ENCODE measurements around the gene MALT1. TPM values are rescaled to one million over a fixed set of nuclear protein-coding genes. Genes with fewer than 3 reads are reported as not detected.
"Not testable (repeated sequence)": the region's sequence is repeated elsewhere in the genome, so short reads cannot be mapped to it uniquely, and the experiment has no call there.

The MALT1 gene
- total and polyA plus RNA-seq, 2 donors (not counting 1 experiment from before 2014, with no cell fraction given) = 42.4 to 81.2 TPM

- no peaks in the 10 kb centered on the region for H3K79me2 ChIP-seq (ENCODE audit: control insufficient read depth, insufficient read depth, low read length)
- ChIA-PET CTCF (interaction anchor here (0.6 to 9.2 kb wide), 3 partner anchors 8 to 228 kb away, joined by 3 to 75 read pairs (median 3); no protein-coding TSS in a partner anchor), POLR2A (no interaction called here)
- H3K4me3 ChIP-seq (ENCODE audit: control extremely low read depth in 1 of 5, extremely low read depth in 1 of 5, insufficient read depth in 1 of 5, low read depth in 2 of 5, low read length in 4 of 5) = no peak overlapping the region
- no peaks in the 10 kb centered on the region for H3K27me3 Mint-ChIP-seq
- H3K27me3 ChIP-seq (replicated peaks in 1 of 4; ENCODE audit: control extremely low read depth in 1 of 4, control insufficient read depth in 3 of 4, insufficient read depth in 4 of 4, low read length in 3 of 4) = no peaks in the 10 kb centered on the region
- no peak for ATAC-seq (ENCODE audit: low read depth)
- no peaks in the 10 kb centered on the region for H4K20me1 ChIP-seq (ENCODE audit: control insufficient read depth, insufficient read depth, low read length, poor library complexity, severe bottlenecking)
- no peaks in the 10 kb centered on the region for H3K9me3 Mint-ChIP-seq (ENCODE audit: insufficient read depth)
- no peak overlapping the region for H3K27ac Mint-ChIP-seq
- no peak for DNase-seq
- H2AFZ ChIP-seq (ENCODE audit: insufficient read depth, low read depth, low read length, poor library complexity, severe bottlenecking) = no peak overlapping the region
- H3K4me1 Mint-ChIP-seq = peaks cover 28% of the 10 kb centered on the region
- WGBS (ENCODE audit: insufficient coverage) = 93% methylated on average over 8 of the region's 8 CpGs
- TF ChIP-seq CTCF (IDR thresholded peaks at IDR 0.05) (no peak), EZH2 (IDR thresholded peaks at IDR 0.05; ENCODE audit: borderline replicate concordance, insufficient read depth, low read depth, low read length, poor library complexity, severe bottlenecking) (no peak)
- H3K4me1 ChIP-seq (ENCODE audit: control insufficient read depth in 2 of 2, insufficient read depth in 2 of 2, low read length in 2 of 2) = peaks cover 17 to 23% of the 10 kb centered on the region in 2 donors
- intact Hi-C loops (cut with micrococcal nuclease) = no loop called here
- no peak overlapping the region for H3K4me3 Mint-ChIP-seq
- H3K36me3 ChIP-seq (replicated peaks in 1 of 2; ENCODE audit: control extremely low read depth in 1 of 2, control insufficient read depth in 1 of 2, extremely low read depth in 1 of 2, insufficient read depth in 2 of 2, low read length in 1 of 2) = no peaks in the 10 kb centered on the region
- H3K4me2 ChIP-seq (replicated peaks; ENCODE audit: low read depth, low read length, poor library complexity, severe bottlenecking) = no peak overlapping the region
- H3K27ac ChIP-seq (ENCODE audit: low read length in 2 of 2) = no peak overlapping the region
- no peaks in the 10 kb centered on the region for H3K9me3 ChIP-seq (ENCODE audit: control extremely low read depth in 1 of 3, control insufficient read depth in 2 of 3, insufficient read depth in 1 of 3, low read length in 2 of 3)
- H3K9ac ChIP-seq (ENCODE audit: low read length) = no peak overlapping the region
These were observed 85.5 kb downstream of the MALT1 start for GRCh38 chr18:58756596-58757240.

- ATAC-seq (ENCODE audit: low read depth); H3K4me3 ChIP-seq (ENCODE audit: control extremely low read depth in 1 of 5, extremely low read depth in 1 of 5, insufficient read depth in 1 of 5, low read depth in 2 of 5, low read length in 4 of 5); H3K9ac ChIP-seq (ENCODE audit: low read length); H3K36me3 ChIP-seq (replicated peaks in 1 of 2; ENCODE audit: control extremely low read depth in 1 of 2, control insufficient read depth in 1 of 2, extremely low read depth in 1 of 2, insufficient read depth in 2 of 2, low read length in 1 of 2); H3K4me3 Mint-ChIP-seq; H2AFZ ChIP-seq (ENCODE audit: insufficient read depth, low read depth, low read length, poor library complexity, severe bottlenecking); H4K20me1 ChIP-seq (ENCODE audit: control insufficient read depth, insufficient read depth, low read length, poor library complexity, severe bottlenecking); H3K9me3 ChIP-seq (ENCODE audit: control extremely low read depth in 1 of 3, control insufficient read depth in 2 of 3, insufficient read depth in 1 of 3, low read length in 2 of 3); H3K27ac Mint-ChIP-seq; H3K27me3 Mint-ChIP-seq; H3K27ac ChIP-seq (ENCODE audit: low read length in 2 of 2); H3K79me2 ChIP-seq (ENCODE audit: control insufficient read depth, insufficient read depth, low read length); H3K9me3 Mint-ChIP-seq (ENCODE audit: insufficient read depth); POLR2A ChIA-PET; H3K27me3 ChIP-seq (replicated peaks in 1 of 4; ENCODE audit: control extremely low read depth in 1 of 4, control insufficient read depth in 3 of 4, insufficient read depth in 4 of 4, low read length in 3 of 4); DNase-seq; H3K4me2 ChIP-seq (replicated peaks; ENCODE audit: low read depth, low read length, poor library complexity, severe bottlenecking); intact Hi-C loops (cut with micrococcal nuclease): not testable (repeated sequence)
- over 99% methylated on average over 6 of the region's 7 CpGs for WGBS (ENCODE audit: insufficient coverage)
- peaks cover 24 to 29% of the 10 kb centered on the region in 2 donors for H3K4me1 ChIP-seq (ENCODE audit: control insufficient read depth in 2 of 2, insufficient read depth in 2 of 2, low read length in 2 of 2)
- peaks cover 34% of the 10 kb centered on the region for H3K4me1 Mint-ChIP-seq
- CTCF ChIA-PET = interaction anchor here (0.6 to 2.4 kb wide), 3 partner anchors 226 to 229 kb away, joined by 3 to 13 read pairs (median 3); no protein-coding TSS in a partner anchor
These were observed 86.1 kb downstream of the MALT1 start for GRCh38 chr18:58757351-58757750.

Measured in B cell (primary cell).